ENCODE measurements around the gene HMGN4. TPM values are rescaled to one million over a fixed set of nuclear protein-coding genes. Genes with fewer than 3 reads are reported as not detected.
"Not testable (repeated sequence)": the region's sequence is repeated elsewhere in the genome, so short reads cannot be mapped to it uniquely, and the experiment has no call there.

Gene HMGN4
- polyA plus RNA-seq (2013, experiment 1 of 2; ENCODE audit: insufficient read length): 75.0 TPM
- polyA plus RNA-seq (2013, experiment 2 of 2; ENCODE audit: insufficient read length): 76.7 TPM

- peak; percentile 90 for DNase-seq
Observed at GRCh38 chr6:26537846-26538571, at the start of gene HMGN4. HMGN4 (plus strand) TSS chr6:26538366; CDS start chr6:26545207, 6,841 bp downstream.

GRCh38 chr6:26489996-26490964, 47.9 kb upstream of the HMGN4 start:
- DNase-seq: no peak

GRCh38 chr6:26491604-26492003, 46.6 kb upstream of the HMGN4 start:
- no peak for DNase-seq

GRCh38 chr6:26493258-26493657, 44.9 kb upstream of the HMGN4 start:
- DNase-seq: peak; percentile 28

- DNase-seq: no peak
Observed at GRCh38 chr6:26494117-26494516, 44.0 kb upstream of the HMGN4 start.

GRCh38 chr6:26495281-26495680, 42.9 kb upstream of the HMGN4 start:
- DNase-seq: no peak

- no peak for DNase-seq
Observed at GRCh38 chr6:26497610-26498009, 40.6 kb upstream of the HMGN4 start.

- no peak for DNase-seq
Observed at GRCh38 chr6:26500102-26500501, 38.1 kb upstream of the HMGN4 start, which contains the start of gene BTN1A1. BTN1A1 (plus strand) TSS chr6:26500303; CDS start chr6:26501287, 984 bp downstream.

GRCh38 chr6:26501482-26501986, 36.6 kb upstream of the HMGN4 start:
- peak; percentile 21 for DNase-seq

- no peak for DNase-seq
Observed at GRCh38 chr6:26502165-26502564, 36.0 kb upstream of the HMGN4 start.

GRCh38 chr6:26502626-26503025, 35.5 kb upstream of the HMGN4 start:
- DNase-seq: no peak

- no peak for DNase-seq
Observed at GRCh38 chr6:26507658-26508057, 30.5 kb upstream of the HMGN4 start.

- not testable (repeated sequence) for DNase-seq
Observed at GRCh38 chr6:26511033-26511432, 27.1 kb upstream of the HMGN4 start.

GRCh38 chr6:26514984-26515383, 23.2 kb upstream of the HMGN4 start:
- DNase-seq: no peak

- no peak for DNase-seq
Observed at GRCh38 chr6:26516481-26517427, 21.4 kb upstream of the HMGN4 start.

GRCh38 chr6:26519359-26519758, 18.8 kb upstream of the HMGN4 start:
- no peak for DNase-seq

- DNase-seq: no peak
Observed at GRCh38 chr6:26520237-26520849, 17.8 kb upstream of the HMGN4 start.

GRCh38 chr6:26520850-26521599, 17.1 kb upstream of the HMGN4 start:
- peak; percentile 91 for DNase-seq

GRCh38 chr6:26521600-26522391, 16.4 kb upstream of the HMGN4 start:
- peak; percentile 74 for DNase-seq
